Amniotic epithelial cell (primary cell): ENCODE measurements around the gene ARHGAP26.
A peak's percentile ranks its signal among the peaks of the same experiment; 100 is the strongest.
"Not testable (repeated sequence)": the region's sequence is repeated elsewhere in the genome, so short reads cannot be mapped to it uniquely, and the experiment has no call there.

ENCODE experiments used
- DNase-seq: peaks from one replicate; pipeline ENCODE4 v3.0.0-alpha.2; 2010; ENCODE audit warnings: low read depth

The ARHGAP26 gene

DNA sequence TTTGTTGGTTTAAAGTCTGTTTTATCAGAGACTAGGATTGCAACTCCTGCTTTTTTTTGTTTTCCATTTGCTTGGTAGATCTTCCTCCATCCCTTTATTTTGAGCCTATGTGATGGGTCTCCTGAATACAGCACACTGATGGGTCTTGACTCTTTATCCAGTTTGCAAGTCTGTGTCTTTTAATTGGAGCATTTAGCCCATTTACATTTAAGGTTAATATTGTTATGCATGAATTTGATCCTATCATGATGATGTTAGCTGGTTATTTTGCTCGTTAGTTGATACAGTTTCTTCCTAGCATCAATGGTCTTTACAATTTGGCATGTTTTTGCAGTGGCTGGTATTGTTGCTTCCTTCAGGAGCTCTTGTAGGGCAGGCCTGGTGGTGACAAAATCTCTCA lies 219.1 kb downstream of the ARHGAP26 start:
- DNase-seq, result not testable (repeated sequence)

- not testable (repeated sequence) for DNase-seq
Measured at GRCh38 chr5:142990073-142990472, 219.9 kb downstream of the ARHGAP26 start.

DNA sequence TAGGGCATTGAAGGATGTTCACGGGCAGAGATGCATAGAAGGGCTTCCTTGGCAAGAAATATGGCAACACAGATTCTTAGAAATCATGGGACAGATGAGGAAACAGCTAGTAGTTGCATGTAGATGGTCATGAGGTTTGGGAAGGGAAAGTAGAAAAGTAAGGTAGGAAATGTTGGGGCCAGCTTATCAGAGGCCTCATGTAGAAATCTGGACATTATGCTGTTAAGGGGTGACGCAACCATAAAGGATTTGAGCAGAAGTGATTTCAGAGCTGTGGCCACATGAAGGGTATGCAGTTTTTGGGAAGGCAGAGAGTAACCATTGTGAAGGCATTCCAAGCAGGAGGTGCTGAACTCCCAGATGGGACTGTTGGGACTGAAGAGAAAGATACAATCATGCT lies 224.0 kb downstream of the ARHGAP26 start:
- no peak for DNase-seq

DNA sequence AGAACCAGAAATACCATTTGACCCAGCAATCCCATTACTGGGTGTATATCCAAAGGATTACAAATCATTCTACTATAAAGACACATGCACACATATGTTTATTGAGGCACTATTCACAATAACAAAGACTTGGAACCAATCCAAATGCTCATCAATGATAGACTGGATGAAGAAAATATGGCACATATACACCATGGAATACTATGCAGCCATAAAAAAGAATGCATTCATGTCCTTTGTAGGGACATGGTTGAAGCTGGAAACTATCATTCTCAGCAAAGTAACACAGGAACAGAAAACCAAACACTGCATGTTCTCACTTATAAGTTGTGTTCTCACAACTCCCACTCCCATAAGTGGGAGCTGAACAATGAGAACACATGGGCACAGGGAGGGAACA lies 225.4 kb downstream of the ARHGAP26 start:
- not testable (repeated sequence) for DNase-seq

GRCh38 chr5:142997591-142997990 lies 227.4 kb downstream of the ARHGAP26 start:
- no peak for DNase-seq

DNA sequence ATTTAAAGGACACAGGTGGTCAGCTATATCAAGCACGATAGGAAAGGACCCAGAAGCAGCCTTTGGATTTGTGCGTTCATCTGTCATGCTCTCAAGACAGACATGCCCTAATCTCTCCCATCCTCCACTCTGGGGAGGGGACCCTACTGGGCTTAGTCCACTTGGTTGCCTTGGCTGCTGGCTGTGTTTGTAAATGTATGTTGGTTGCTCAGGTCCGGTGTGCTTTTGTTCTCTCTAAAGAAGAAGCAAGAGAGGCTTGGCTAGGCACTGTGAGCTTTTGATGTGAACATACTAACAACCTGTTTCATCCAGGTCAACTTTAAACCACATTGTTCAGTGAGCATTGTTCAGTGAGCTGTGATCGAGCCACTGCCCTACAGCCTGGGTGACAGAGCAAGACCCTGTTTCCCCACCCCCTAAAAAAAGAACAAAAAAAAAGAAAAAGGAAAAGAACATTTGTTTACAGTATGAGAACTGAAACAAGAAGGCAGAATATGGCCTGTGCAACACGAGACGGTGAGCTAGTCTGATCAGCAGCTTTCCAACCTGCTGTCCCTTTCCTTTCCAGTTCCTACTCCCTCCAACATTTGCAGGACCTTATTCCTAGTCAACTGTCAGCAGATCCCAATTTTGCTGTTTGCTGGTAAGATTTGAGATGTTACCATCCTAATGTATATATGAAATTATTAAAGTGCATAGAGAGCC lies 228.3 kb downstream of the ARHGAP26 start:
- DNase-seq, result no peak

DNA sequence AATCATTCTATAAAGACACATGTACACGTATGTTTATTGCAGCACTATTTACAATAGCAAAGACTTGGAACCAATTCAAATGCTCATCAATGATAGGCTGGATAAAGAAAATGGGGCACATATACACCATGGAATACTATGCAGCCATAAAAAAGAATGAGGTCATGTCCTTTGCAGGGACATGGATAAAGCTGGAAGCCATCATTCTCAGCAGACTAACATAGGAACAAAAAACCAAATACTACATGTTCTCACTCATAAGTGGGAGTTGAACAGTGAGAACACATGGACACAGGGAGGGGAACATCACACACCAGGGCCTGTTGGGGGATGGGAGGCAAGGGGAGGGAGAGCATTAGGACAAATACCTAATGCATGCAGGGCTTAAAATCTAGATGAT lies 230.4 kb downstream of the ARHGAP26 start:
- not testable (repeated sequence) for DNase-seq

- peak; percentile 53 for DNase-seq
Measured at GRCh38 chr5:143001764-143002351, 231.7 kb downstream of the ARHGAP26 start.

DNA sequence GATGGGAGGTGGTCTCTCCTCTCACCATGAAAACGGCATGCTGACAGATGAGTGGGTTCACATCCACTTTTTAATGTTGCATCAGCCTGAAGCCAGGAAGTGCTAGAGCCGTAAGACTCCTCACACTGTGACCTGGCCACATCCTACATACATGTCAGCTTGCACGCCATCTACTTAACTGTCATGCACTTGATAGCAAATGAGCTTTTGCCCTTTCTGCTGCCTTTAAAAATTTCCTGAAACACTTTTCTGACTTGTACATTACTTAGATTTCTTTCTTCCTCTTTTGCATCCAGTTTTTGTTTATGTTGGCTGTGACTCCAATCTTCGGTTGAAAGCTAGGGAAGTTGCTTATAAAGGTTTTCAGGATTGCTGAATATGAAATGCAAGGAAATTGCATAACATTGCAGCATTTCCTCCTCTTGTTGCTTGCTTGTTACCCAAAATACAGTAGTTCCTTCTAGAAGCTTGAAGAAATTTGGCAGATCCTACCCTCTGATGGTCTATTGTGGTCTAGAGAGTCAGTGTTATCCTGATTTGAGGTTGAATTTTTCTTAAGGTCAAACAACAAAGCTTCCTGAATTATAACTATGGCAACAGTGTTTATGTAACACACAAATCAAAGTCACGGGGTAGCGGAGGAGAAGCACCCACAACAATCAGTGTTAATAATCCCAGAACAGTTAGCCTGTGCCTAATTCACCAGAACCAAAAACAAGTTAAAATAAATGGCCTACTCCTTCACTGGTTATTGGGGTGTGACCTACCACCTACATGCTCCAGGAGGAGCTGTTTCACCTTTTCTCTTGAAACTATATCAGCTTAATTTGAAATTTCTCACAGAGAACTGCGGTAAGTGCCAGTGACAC lies 232.5 kb downstream of the ARHGAP26 start:
- DNase-seq, result peak; percentile 86

DNA sequence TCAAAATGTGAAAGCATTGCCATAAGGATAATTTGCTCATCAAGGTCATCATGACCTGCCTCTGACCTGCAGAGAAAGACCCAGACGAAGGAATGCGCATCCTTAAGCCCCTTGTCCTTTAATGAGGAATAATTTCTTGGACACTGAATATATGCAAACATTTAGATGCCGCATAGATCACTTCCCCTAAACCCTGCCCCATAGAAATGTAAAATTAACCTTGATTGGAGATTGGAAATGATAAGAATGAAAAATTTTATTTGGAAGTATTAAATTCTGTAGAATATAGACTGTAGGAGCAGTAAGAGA lies 233.1 kb downstream of the ARHGAP26 start:
- no peak for DNase-seq

DNA sequence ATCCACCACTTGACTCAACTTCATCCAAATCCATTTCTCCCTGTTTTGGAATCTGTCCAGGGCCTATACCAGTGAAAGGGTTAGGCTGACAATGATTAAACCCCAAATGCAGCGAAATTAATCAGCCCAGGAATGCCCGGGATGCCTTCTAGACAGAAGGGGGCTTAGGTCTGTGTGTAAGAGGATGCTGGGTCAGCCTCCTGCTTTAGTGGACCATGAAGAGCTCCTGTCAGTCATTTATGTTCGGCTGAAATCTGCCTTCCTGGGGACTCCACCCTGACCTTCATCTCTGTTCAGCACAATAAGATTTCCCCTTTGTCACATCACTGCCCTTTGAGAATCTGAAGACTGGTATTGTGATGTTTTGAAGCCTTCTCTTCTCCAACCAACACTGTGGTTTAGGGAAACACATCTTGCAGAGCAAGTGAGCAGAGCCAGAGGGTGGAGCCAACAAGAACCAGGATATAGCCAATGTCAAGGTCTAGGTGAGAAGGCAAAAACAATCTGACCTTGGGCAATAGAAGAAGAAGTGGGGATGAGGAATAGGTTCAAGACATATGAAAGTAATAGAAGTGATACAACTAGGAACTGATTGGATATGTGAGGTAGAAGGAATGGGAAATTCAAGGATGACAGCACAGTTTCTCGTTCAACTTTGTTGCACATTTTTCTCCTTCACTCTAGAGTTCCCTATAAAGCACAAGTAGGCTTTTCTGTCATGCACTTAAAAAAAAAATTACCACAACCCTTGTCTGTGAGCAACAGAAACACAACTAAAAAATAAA lies 234.4 kb downstream of the ARHGAP26 start:
- DNase-seq, result no peak

DNA sequence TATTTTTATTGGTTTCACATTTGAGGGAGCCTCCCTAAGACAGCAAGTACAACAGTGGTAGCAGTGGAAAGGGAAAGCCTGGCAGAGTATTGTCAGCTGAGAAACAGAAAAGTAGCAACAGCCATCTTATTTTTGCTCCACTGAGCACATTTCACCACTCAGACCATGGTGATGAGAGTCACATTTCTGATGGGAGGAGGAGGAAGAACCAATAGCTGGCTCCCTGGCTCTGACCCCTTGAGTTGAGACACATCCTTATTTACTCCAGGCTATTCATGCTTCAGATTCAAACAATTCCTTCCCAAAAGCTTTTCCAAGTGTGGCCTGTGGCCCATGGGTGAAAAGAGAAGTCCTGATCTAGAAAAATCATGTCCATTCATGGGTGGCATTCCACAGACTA lies 236.3 kb downstream of the ARHGAP26 start:
- DNase-seq, result no peak

GRCh38 chr5:143008032-143008431 lies 237.9 kb downstream of the ARHGAP26 start:
- no peak for DNase-seq

DNA sequence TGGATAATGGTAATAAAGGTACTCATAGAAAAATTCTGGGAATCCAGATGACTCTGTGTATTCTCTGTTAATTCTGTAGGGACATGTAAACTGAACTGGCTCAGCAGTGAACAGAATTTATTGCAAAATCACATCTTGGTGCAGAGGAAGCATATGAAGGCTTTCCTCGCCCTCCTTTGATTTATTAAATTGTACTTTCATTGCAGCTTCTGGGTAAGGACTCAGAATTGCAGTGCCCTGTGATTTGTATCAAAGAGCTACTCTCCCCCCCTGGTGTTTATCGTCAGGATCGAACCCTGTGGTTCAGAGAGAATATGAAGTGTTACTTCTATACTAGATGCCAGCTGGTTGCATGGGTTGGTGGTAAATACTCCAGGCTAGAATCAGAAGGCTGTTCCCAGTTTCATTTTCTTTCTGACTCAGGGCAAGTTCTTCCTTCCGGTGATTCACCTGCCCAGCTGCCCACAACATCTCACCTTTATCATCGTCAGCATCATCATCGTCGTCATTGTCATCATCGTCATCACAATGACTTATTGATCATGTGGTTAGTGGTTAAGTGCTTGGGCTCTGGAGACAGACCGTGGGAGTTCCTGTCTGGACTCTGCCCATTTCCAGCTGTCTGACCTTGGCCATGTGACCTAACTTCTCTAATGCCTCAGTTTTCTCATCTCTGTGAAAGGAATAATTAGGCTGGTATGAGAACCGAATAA lies 238.8 kb downstream of the ARHGAP26 start:
- peak; percentile 93 for DNase-seq

GRCh38 chr5:143010351-143010750 lies 240.2 kb downstream of the ARHGAP26 start:
- DNase-seq, result no peak

DNA sequence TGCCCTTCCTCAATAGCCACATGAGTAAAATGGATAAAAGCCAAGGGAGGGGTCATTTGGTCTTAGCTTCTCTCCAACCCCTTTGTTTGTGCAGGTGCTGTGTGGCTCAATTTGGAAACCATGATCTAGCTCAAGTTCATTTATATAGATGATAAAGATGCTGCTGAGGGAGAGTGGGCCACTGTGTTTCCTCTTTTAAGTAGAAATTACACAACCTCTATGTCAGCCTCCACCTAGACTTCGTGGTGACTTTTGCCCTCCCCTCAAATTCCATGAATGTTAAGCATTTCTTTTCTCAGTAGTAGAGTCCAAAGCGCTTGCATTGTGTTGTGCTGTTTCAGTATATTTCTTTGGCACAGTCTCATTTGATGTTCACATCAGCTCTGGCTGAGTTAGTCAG lies 241.4 kb downstream of the ARHGAP26 start:
- DNase-seq, result peak; percentile 79

GRCh38 chr5:143013176-143013891 lies 243.2 kb downstream of the ARHGAP26 start:
- no peak for DNase-seq

DNA sequence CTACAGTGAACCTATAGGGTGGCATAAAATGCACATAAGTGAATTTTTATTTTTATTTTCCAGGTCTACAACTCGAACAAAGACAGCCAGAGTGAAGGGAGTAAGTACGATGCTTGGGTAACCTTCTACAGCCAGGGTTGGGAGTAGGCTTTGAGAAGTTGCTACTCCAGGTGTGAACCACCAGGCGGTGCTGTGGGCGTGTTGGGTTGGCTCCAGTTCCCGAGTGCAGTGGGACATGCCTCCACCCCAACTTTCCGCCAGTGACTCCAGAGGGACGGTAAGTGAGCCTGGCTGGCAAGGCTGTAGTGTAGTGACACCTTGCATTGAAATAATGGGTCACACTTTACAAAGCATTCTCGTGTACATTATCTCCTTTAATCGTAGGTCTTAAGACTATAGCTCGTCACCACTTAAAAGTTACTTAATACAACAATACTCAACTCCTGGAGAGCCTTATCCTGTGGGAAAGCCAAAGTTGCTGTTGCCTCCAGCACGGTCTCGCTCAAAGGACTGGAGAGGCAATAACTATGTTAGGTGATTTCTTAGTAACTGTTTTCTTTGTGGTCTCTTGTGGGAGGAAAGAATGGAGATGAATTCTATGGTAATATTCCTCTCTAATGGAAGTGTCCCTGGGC lies 244.0 kb downstream of the ARHGAP26 start:
- no peak for DNase-seq

DNA sequence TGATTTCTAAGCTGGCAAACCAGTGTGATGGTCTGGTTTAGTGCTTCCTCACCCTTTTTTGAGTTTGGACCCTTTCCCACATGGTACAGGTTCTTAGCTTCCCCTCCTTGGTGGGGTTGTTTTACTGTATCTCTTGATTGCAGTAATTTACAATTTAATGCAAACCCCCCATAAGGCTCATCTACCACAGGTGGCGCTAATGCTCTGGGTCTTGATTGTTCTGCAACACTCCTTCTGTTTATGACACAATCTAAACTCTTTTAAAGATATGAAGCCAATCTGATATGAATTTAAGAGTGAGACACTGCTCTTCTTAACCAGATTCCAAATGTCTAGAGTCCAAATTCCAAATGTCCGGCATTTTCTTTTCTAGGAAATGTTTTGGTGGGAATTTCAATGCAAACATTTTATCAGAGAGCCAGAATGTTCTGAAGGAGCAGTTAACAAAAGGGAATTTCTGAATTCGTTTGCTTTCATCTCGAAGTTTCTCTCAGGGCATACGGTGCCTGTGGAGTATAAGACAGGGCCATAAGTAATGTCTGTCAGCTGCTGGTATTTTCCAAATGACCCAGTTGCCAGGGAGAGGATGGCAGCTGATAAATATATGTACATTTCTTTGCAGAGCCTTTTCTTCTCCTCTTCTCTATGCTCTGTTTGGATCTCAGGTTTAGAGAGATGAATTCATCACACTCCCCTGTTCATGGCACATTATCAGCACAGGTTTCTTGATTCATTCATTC lies 246.8 kb downstream of the ARHGAP26 start:
- DNase-seq, result peak; percentile 81

- DNase-seq, result no peak
Measured at GRCh38 chr5:143017541-143017940, 247.4 kb downstream of the ARHGAP26 start.
